GM23248 (cell line): ENCODE measurements around the gene FBXO11. TPM values are rescaled to one million over a fixed set of nuclear protein-coding genes. Genes with fewer than 3 reads are reported as not detected.

Source experiments
- DNase-seq: peaks from one replicate; pipeline ENCODE4 v3.0.0-alpha.2; 2015
- H2AFZ ChIP-seq: fragments of 200-600 bp; sonication (generic); 2 replicates; pipeline ENCODE4 v1.6.1; 2016; ENCODE audit warnings: antibody characterized with exemption
- H3F3A ChIP-seq: fragments of 200-600 bp; sonication (generic); 2 replicates; pipeline ENCODE4 v1.6.1; 2016; ENCODE audit warnings: mild to moderate bottlenecking, antibody characterized with exemption, mixed run types; ENCODE audit not compliant: insufficient read depth
- H3K27ac ChIP-seq: fragments of 200-600 bp; sonication (generic); 2 replicates; pipeline ENCODE4 v1.5.1; 2016; ENCODE audit warnings: mild to moderate bottlenecking
- H3K27me3 ChIP-seq: fragments of 200-600 bp; sonication (generic); replicated peaks from 2 replicates; pipeline ENCODE4 v1.6.1; 2016; ENCODE audit warnings: mild to moderate bottlenecking; ENCODE audit not compliant: insufficient read depth
- H3K36me3 ChIP-seq: fragments of 200-600 bp; sonication (generic); 2 replicates; pipeline ENCODE4 v1.6.1; 2016; ENCODE audit warnings: low read depth, mild to moderate bottlenecking
- H3K4me1 ChIP-seq: fragments of 200-600 bp; sonication (generic); 2 replicates; pipeline ENCODE4 v1.6.1; 2016; ENCODE audit warnings: mild to moderate bottlenecking; ENCODE audit not compliant: insufficient read depth
- H3K4me2 ChIP-seq: fragments of 200-600 bp; sonication (generic); one replicate; pipeline ENCODE4 v1.6.1; 2016; ENCODE audit warnings: mild to moderate bottlenecking; ENCODE audit not compliant: unreplicated experiment
- H3K4me3 ChIP-seq: fragments of 200-600 bp; sonication (generic); 2 replicates; pipeline ENCODE4 v1.5.1; 2016; ENCODE audit warnings: mild to moderate bottlenecking
- H3K79me2 ChIP-seq: fragments of 200-600 bp; sonication (generic); 2 replicates; pipeline ENCODE4 v1.6.1; 2016; ENCODE audit warnings: mild to moderate bottlenecking; ENCODE audit not compliant: insufficient read depth
- H3K9ac ChIP-seq: fragments of 200-600 bp; sonication (generic); 2 replicates; pipeline ENCODE4 v1.6.1; 2016; ENCODE audit warnings: mild to moderate bottlenecking
- H3K9me2 ChIP-seq: fragments of 200-600 bp; sonication (generic); 2 replicates; pipeline ENCODE4 v1.6.1; 2016; ENCODE audit warnings: mixed run types, mild to moderate bottlenecking, moderate library complexity; ENCODE audit not compliant: insufficient read depth
- H3K9me3 ChIP-seq: fragments of 200-600 bp; sonication (generic); one replicate; pipeline ENCODE4 v1.6.1; 2017; ENCODE audit warnings: low read depth
- H4K20me1 ChIP-seq: fragments of 200-600 bp; sonication (generic); 2 replicates; pipeline ENCODE4 v1.6.0; 2016; ENCODE audit not compliant: insufficient read depth
- EZH2 ChIP-seq: fragments of 200-600 bp; sonication (generic); IDR thresholded peaks from 2 replicates; pipeline ENCODE4 v1.6.1; 2018; ENCODE audit warnings: antibody characterized with exemption, mild to moderate bottlenecking; ENCODE audit not compliant: insufficient read depth, poor library complexity, severe bottlenecking
- EZH2phosphoT487 ChIP-seq: fragments of 200-600 bp; sonication (generic); IDR thresholded peaks from 2 replicates; pipeline ENCODE4 v1.6.1; 2018; ENCODE audit warnings: antibody characterized with exemption, moderate library complexity, mild to moderate bottlenecking, low read depth; ENCODE audit not compliant: insufficient read depth
- WGBS, 2 experiments: methylation state at CpG; one replicate each; pipeline ENCODE4 v1.1.6; 2015 to 2017; ENCODE audit warnings: low lambda C conversion rate in 2 of 2, low coverage in 1 of 2; ENCODE audit errors: missing lambda C conversion rate in 2 of 2; 5-methylcytosine and 5-hydroxymethylcytosine counted together
- in situ Hi-C: fragments of 300-500 bp; cut with MboI; formaldehyde crosslinking; loops from 2 replicates; pipeline ENCODE4 v1.15.0; 2020
- polyA plus RNA-seq: library from polyadenylated mRNA; unstranded; fragments of >200 nt; fragmentation: Nextera tagmentation; extraction: Ambion mirVana; gene quantifications from 2 replicates; pipeline ENCODE4 v1.2.1, GENCODE V29; 2016
- total RNA-seq: library from RNA; depleted of rRNA; stranded (reverse); fragments of >200 nt; shearing (Covaris generic); gene quantifications from 2 replicates; pipeline ENCODE4 v1.2.3, GENCODE V29; 2014

Gene FBXO11
- total and polyA plus RNA-seq, 2 experiments from 2014 or later: 15.7 to 25.8 TPM

DNA sequence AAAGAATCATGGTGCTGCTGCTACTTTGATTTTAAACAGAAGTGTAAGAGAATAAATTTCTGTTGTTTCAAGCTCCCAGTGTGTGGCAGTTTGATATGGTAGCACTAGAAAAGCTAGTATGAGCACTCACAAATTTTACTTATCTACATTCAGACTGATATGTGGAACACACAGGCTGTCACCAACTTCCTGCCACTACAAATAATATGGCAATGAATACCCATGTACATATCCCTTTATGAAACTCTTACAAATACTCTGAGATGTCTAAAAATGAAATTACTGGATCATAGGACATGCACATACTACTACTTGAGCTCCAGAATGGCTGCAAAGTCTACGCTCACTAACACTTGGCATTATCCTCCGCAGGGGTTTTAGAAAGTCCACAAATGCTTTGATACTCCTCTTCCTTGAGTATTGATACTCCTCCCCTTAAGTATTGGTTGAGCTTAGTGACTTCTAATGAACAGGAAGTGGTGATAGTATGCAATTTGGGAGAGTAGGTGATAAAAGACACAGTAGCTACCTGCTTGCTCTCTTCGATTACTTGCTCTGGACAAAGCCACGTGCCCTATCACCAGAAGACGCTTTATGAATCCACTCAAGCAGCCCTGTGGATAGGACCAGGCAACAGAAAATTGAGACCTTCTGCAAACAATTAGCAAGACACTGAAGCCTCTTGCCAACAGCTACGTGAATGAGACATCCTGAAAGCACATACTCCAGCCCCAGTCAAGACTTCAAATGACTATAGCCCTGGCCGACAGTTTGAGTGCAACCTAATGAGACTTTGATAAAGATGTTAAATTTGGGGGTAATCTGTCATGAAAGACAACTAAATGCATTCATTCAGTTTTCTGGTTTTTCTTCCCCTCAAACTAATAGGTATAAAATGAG, 35.4 kb downstream of the FBXO11 start:
- 77 to 82% methylated on average over 7 of the region's 7 CpGs for WGBS, 2 experiments
- TF ChIP-seq EZH2phosphoT487 (no peak), EZH2 (no peak)
- peaks cover 43% of the 10 kb centered on the region for H3F3A ChIP-seq
- peaks cover 10% of the 10 kb centered on the region; the same call in 1 of the 2 replicates for H3K36me3 ChIP-seq
- H4K20me1 ChIP-seq: peaks cover 26% of the 10 kb centered on the region
- peak overlapping the region; percentile 45 for H3K27ac ChIP-seq
- H3K9me2 ChIP-seq: no peaks in the 10 kb centered on the region
- DNase-seq: peak; percentile 27
- no peaks in the 10 kb centered on the region for H3K27me3 ChIP-seq
- H3K79me2 ChIP-seq: peaks cover 100% of the 10 kb centered on the region
- no peak overlapping the region for H2AFZ ChIP-seq
- no peaks in the 10 kb centered on the region for H3K9me3 ChIP-seq
- peaks cover 41% of the 10 kb centered on the region for H3K4me1 ChIP-seq
- in situ Hi-C loops: loop anchor here (25.0 kb wide), 2 partner anchors 541 to 716 kb away; no protein-coding TSS in a partner anchor
- H3K4me3 ChIP-seq: no peak overlapping the region
- no peak overlapping the region for H3K4me2 ChIP-seq
- no peak overlapping the region for H3K9ac ChIP-seq

DNA sequence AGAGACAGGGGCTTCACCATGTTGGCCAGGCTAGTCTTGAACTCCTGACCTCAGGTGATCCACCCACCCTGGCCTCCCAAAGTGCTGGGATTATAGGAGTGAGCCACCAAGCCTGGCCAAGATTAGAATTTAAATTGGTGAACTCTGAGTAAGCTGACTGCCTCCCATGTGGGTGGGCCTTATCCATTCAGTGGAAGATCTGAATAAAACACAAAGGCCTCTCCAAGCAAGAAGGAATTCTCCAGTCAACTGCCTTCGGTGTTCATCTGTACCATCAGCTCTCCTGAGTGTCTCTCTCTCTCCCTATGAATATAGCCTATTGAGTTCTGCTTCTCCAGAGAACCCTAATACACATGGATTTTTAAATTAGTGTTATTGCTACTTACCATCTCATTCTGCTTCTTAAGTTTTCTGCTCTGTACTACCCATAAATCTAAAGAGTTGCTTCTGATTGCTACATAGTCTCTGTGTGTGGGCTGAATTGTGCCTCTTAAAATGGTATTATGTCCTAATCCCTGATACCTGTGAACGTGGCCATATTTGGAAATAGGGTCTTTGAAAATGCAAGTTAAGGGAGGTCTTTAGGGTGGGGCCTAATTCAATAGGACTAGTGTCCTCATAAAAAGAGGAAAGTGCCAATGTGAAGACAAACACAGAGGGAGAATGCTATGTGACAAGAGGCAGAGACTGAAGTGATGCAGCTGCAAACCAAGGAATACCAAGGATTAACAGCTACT, 36.3 kb downstream of the FBXO11 start:
- Histone ChIP-seq H3K9ac (no peak overlapping the region), H3F3A (peaks cover 43% of the 10 kb centered on the region), H2AFZ (no peak overlapping the region), H3K36me3 (peaks cover 10% of the 10 kb centered on the region; the same call in 1 of the 2 replicates), H3K4me3 (no peak overlapping the region), H3K9me2 (no peaks in the 10 kb centered on the region), H4K20me1 (peaks cover 26% of the 10 kb centered on the region), H3K4me1 (peaks cover 41% of the 10 kb centered on the region), H3K27ac (peak overlapping the region; percentile 45), H3K4me2 (no peak overlapping the region), H3K79me2 (peaks cover 100% of the 10 kb centered on the region), H3K27me3 (no peaks in the 10 kb centered on the region), H3K9me3 (no peaks in the 10 kb centered on the region)
- TF ChIP-seq EZH2phosphoT487 (no peak), EZH2 (no peak)
- peak; percentile 63 for DNase-seq
- WGBS, 2 experiments: 94 to 95% methylated on average over 2 of the region's 2 CpGs
- in situ Hi-C loops: loop anchor here (25.0 kb wide), 2 partner anchors 542 to 717 kb away; no protein-coding TSS in a partner anchor

DNA sequence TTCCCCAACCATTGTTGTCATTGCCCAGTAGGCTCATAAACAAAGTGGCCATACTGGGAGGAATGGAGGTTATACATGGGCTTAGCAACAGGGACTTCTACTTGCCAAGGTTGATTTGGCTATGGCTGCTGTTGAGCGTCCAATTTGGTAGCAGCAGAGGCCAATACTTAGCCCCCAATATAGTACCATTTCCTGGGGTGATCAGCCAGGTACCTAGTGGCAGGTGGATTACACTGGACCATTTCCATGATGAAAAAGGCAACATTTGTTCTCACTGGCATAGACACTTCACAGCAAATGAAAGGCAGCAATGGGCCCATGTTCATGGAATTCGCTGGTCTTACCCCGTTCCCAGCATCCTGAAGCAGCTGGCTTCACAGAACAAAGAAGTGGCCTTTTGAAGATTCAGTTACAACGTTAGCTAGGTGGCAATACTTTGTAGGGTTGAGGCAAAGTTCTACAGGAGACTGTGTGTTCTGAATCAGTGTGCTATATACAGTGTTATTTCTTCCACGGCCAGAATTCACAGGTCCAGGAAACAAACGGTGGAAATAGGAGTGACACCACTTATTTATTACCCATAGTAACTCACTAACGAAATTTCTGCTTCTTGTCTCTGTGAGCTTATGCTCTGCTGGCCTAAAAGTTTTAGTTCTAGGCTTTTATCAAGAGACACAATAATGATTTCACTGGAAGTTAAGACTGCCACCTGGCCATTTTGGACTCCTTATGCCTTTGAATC, 37.5 kb downstream of the FBXO11 start:
- Histone ChIP-seq H3K9me2 (no peaks in the 10 kb centered on the region), H3K27me3 (no peaks in the 10 kb centered on the region), H3K4me3 (no peak overlapping the region), H3K9me3 (no peaks in the 10 kb centered on the region), H3K79me2 (peaks cover 100% of the 10 kb centered on the region), H3K4me2 (no peak overlapping the region), H3K4me1 (peaks cover 33% of the 10 kb centered on the region), H3K36me3 (peaks cover 9% of the 10 kb centered on the region; the same call in 1 of the 2 replicates), H3F3A (peaks cover 43% of the 10 kb centered on the region), H3K27ac (0 out of 2 replicates have a peak overlapping the region, but pooled peaks have one; percentile 45), H4K20me1 (peaks cover 26% of the 10 kb centered on the region), H3K9ac (no peak overlapping the region), H2AFZ (no peak overlapping the region)
- WGBS, 2 experiments: 84 to 88% methylated on average over 7 of the region's 7 CpGs
- DNase-seq: no peak
- in situ Hi-C loops: loop anchor here (25.0 kb wide), 2 partner anchors 544 to 719 kb away; no protein-coding TSS in a partner anchor
- TF ChIP-seq EZH2phosphoT487 (no peak), EZH2 (no peak)
